ENCODE results near the gene ARHGAP26. TPM values are rescaled to one million over a fixed set of nuclear protein-coding genes. Genes with fewer than 3 reads are reported as not detected.
A peak's percentile ranks its signal among the peaks of the same experiment; 100 is the strongest.

Gene ARHGAP26
- total and polyA plus RNA-seq, 7 experiments from 2014 or later, result 10.5 to 123 (median 22.7) TPM

DNA sequence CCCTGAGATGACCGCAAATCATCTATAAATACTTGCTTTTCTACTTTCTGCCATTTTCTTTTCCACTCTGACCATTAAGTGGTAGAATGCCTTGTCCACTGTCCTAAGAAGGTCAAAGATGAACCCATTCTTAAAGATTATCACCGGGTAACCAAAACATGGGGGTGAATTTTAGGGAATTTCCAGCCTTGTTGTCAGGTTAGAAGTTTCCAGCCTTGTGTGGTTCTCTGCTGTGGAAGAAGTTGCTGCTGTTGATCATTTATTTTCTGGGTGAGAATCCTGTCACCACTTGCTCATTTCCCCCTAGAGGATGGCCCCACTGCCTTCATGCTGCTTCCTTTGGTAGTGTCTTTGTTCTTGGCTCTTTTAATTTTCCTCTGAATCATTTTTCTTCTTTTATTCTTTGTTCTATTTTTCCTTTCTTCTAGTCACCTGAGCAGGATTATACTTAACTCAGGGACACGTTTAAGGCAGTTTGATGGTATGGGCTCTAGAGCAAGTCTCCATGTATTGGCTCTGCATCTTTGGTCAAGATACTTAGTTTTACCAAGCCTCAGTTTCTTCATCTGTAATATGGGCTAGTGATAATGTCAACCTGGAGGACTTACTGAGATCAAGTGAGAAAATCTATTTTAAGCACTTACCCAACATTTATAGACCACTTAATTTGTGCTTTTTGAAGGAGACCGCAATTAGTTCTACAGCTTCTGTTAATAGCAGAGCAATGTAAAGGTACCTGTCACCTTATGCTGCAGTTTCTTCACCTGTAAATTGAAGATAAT lies 266.2 kb downstream of the ARHGAP26 start:
- Mint-ChIP-seq H3K9me3 (no peaks in the 10 kb centered on the region), H3K4me1 (peaks cover under 1 to 43% (median 7%) of the 10 kb centered on the region in 7 donors), H3K36me3 (peaks cover 0 to 54% (median 26%) of the 10 kb centered on the region in 5 donors), H3K27ac (peak overlapping the region in 1 of 9 donors; percentile 11), H3K27me3 (no peaks in the 10 kb centered on the region), H3K4me3 (no peak overlapping the region)
- DNase-seq (no peak), ATAC-seq (no peak)
- intact Hi-C loops (cut with micrococcal nuclease), result loop anchor here in 1 of 2 donors (2.0 kb wide), 1 partner anchor 28 kb away; no protein-coding TSS in a partner anchor
- CTCF ChIA-PET, result no interaction called here
- no peaks in the 10 kb centered on the region for H3K9me3 ChIP-seq (ENCODE audit: control insufficient read depth in 2 of 3, low read length in 3 of 3)
- POLR2A ChIA-PET, result no interaction called here
- no peaks in the 10 kb centered on the region for H3K4me1 ChIP-seq (ENCODE audit: control insufficient read depth in 2 of 2, insufficient read depth in 2 of 2, low read length in 2 of 2)
- peaks cover 0 to under 1% (median 0%) of the 10 kb centered on the region in 3 experiments for H3K36me3 ChIP-seq (ENCODE audit: control insufficient read depth in 2 of 3, insufficient read depth in 3 of 3, low read length in 3 of 3)
- no peak overlapping the region for H3K27ac ChIP-seq (ENCODE audit: low read depth, low read length)
- no peaks in the 10 kb centered on the region for H3K27me3 ChIP-seq (ENCODE audit: control insufficient read depth in 2 of 2, insufficient read depth in 2 of 2, low read length in 2 of 2)
- H3K4me3 ChIP-seq (ENCODE audit: low read length), result no peak overlapping the region

DNA sequence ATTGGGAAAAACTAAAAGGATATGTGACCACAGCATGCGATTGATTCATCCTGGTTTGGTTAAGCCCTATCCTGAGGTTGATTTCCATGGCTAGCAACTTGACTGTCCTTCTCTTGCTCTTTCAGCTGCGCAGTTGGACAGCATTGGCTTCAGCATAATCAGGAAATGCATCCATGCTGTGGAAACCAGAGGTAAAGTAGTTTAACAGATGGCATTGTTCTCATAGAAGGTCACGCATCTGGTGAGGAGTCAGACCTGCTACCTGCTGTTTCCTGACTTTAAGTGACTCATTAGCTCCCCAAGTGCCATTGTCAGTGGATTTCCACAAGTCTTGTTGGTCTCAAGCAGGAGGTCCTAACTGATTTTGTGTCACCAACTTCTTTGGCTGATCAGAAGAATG lies 266.9 kb downstream of the ARHGAP26 start:
- Mint-ChIP-seq H3K4me3 (no peak overlapping the region), H3K27ac (no peak overlapping the region), H3K36me3 (peaks cover 0 to 57% (median 25%) of the 10 kb centered on the region in 5 donors), H3K9me3 (no peaks in the 10 kb centered on the region), H3K4me1 (peaks cover 0 to 39% (median 0%) of the 10 kb centered on the region in 7 donors), H3K27me3 (no peaks in the 10 kb centered on the region)
- peaks cover 0 to 8% (median 0%) of the 10 kb centered on the region in 3 experiments for H3K36me3 ChIP-seq (ENCODE audit: control insufficient read depth in 2 of 3, insufficient read depth in 3 of 3, low read length in 3 of 3)
- ChIA-PET POLR2A (no interaction called here), CTCF (no interaction called here)
- no peaks in the 10 kb centered on the region for H3K4me1 ChIP-seq (ENCODE audit: control insufficient read depth in 2 of 2, insufficient read depth in 2 of 2, low read length in 2 of 2)
- no peaks in the 10 kb centered on the region for H3K9me3 ChIP-seq (ENCODE audit: control insufficient read depth in 2 of 3, low read length in 3 of 3)
- no peak overlapping the region for H3K27ac ChIP-seq (ENCODE audit: low read depth, low read length)
- no peak for DNase-seq
- ATAC-seq, result no peak
- H3K27me3 ChIP-seq (ENCODE audit: control insufficient read depth in 2 of 2, insufficient read depth in 2 of 2, low read length in 2 of 2), result no peaks in the 10 kb centered on the region
- no peak overlapping the region for H3K4me3 ChIP-seq (ENCODE audit: low read length)
- intact Hi-C loops (cut with micrococcal nuclease), result loop anchor here in 1 of 2 donors (2.0 kb wide), 1 partner anchor 28 kb away; no protein-coding TSS in a partner anchor

DNA sequence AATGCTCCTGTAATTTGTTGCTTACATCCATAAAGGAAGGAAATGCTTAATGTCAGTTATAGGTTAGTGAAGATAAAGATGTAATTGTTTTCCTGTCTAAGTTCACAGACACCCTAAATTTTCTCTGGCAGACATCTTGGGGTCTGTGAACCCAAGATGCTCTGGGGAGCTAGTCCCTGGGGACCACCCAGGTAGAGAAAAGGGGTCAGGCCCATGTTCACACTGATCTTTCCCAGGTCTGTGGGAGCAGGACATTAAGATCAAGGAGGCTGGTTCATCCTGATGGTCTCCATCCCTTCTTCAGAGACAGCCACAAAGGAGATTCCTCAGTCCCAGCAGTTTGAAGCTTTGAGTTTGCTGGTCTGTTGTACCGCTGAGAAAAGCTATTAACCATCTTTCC lies 267.5 kb downstream of the ARHGAP26 start:
- no peak overlapping the region for H3K4me3 Mint-ChIP-seq

DNA sequence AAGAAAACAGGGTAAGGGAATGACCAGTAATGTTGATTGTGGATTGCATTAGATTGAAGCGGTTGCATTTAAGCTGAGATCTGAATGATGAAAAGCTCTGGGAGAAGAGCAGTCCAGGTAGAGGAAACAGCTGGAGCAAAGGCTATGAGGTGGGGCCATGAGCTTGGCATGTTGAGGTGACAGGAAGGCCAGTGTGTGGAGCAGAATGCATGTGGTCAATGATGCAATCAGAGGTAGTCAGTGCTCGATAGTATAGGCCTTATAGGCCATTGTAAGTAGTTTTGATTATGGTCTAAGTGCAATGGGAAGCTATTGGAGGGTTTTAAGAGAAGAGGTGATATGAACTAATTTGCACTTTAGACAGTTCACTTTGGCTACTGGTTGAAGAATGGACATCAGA lies 270.4 kb downstream of the ARHGAP26 start:
- Mint-ChIP-seq H3K27ac (no peak overlapping the region), H3K4me1 (peaks cover 0 to 36% (median 0%) of the 10 kb centered on the region in 7 donors), H3K9me3 (peaks cover 0 to 3% (median 0%) of the 10 kb centered on the region in 11 donors), H3K36me3 (peaks cover 0 to 79% (median 50%) of the 10 kb centered on the region in 5 donors), H3K27me3 (no peaks in the 10 kb centered on the region), H3K4me3 (no peak overlapping the region)
- peaks cover 0 to 16% (median 0%) of the 10 kb centered on the region in 3 experiments for H3K36me3 ChIP-seq (ENCODE audit: control insufficient read depth in 2 of 3, insufficient read depth in 3 of 3, low read length in 3 of 3)
- ATAC-seq, result no peak
- H3K9me3 ChIP-seq (ENCODE audit: control insufficient read depth in 2 of 3, low read length in 3 of 3), result no peaks in the 10 kb centered on the region
- intact Hi-C loops (cut with micrococcal nuclease), result no loop called here
- ChIA-PET CTCF (no interaction called here), POLR2A (no interaction called here)
- no peaks in the 10 kb centered on the region for H3K4me1 ChIP-seq (ENCODE audit: control insufficient read depth in 2 of 2, insufficient read depth in 2 of 2, low read length in 2 of 2)
- H3K4me3 ChIP-seq (ENCODE audit: low read length), result no peak overlapping the region
- no peaks in the 10 kb centered on the region for H3K27me3 ChIP-seq (ENCODE audit: control insufficient read depth in 2 of 2, insufficient read depth in 2 of 2, low read length in 2 of 2)
- no peak overlapping the region for H3K27ac ChIP-seq (ENCODE audit: low read depth, low read length)
- DNase-seq, result no peak

More for the DNA sequence above, 267.5 kb downstream of the ARHGAP26 start:
- ChIA-PET CTCF (no interaction called here), POLR2A (no interaction called here)
- no peak overlapping the region for H3K4me3 ChIP-seq (ENCODE audit: low read length)
- Mint-ChIP-seq H3K9me3 (no peaks in the 10 kb centered on the region), H3K27ac (peak overlapping the region in 1 of 9 donors; percentile 31), H3K36me3 (peaks cover 0 to 60% (median 29%) of the 10 kb centered on the region in 5 donors), H3K27me3 (no peaks in the 10 kb centered on the region), H3K4me1 (peaks cover 0 to 38% (median 0%) of the 10 kb centered on the region in 7 donors)
- peaks cover 0 to 14% (median 0%) of the 10 kb centered on the region in 3 experiments for H3K36me3 ChIP-seq (ENCODE audit: control insufficient read depth in 2 of 3, insufficient read depth in 3 of 3, low read length in 3 of 3)
- H3K27me3 ChIP-seq (ENCODE audit: control insufficient read depth in 2 of 2, insufficient read depth in 2 of 2, low read length in 2 of 2), result no peaks in the 10 kb centered on the region
- intact Hi-C loops (cut with micrococcal nuclease), result loop anchor here in 1 of 2 donors (2.0 kb wide), 2 partner anchors 19 to 29 kb away; no protein-coding TSS in a partner anchor
- no peaks in the 10 kb centered on the region for H3K4me1 ChIP-seq (ENCODE audit: control insufficient read depth in 2 of 2, insufficient read depth in 2 of 2, low read length in 2 of 2)
- no peak for DNase-seq
- no peak for ATAC-seq
- no peak overlapping the region for H3K27ac ChIP-seq (ENCODE audit: low read depth, low read length)
- H3K9me3 ChIP-seq (ENCODE audit: control insufficient read depth in 2 of 3, low read length in 3 of 3), result no peaks in the 10 kb centered on the region

DNA sequence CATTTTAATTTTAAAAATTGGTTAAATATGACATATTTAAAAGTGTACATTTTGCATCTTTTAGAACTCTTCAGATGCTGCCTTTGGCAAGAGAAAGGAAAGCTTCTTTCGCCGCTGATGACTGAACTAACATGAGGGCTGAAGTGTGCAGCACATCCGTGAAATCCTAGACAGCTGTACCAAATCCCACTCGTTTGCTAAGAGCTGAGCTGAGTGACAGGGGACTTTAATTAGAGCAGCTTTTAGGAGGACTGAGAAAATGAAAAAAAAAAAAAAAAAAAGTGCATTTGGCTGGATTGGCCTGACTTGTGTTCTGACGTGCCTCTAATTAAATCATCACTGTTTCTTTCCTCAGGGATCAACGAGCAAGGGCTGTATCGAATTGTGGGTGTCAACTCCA lies 271.3 kb downstream of the ARHGAP26 start:
- Mint-ChIP-seq H3K4me3 (no peak overlapping the region), H3K27ac (no peak overlapping the region), H3K9me3 (peaks cover 0 to 3% (median 0%) of the 10 kb centered on the region in 11 donors), H3K27me3 (no peaks in the 10 kb centered on the region), H3K36me3 (peaks cover 0 to 73% (median 50%) of the 10 kb centered on the region in 5 donors), H3K4me1 (peaks cover 0 to 30% (median 0%) of the 10 kb centered on the region in 7 donors)
- Histone ChIP-seq H3K4me1 (ENCODE audit: control insufficient read depth in 2 of 2, insufficient read depth in 2 of 2, low read length in 2 of 2) (no peaks in the 10 kb centered on the region), H3K27ac (ENCODE audit: low read depth, low read length) (no peak overlapping the region), H3K9me3 (ENCODE audit: control insufficient read depth in 2 of 3, low read length in 3 of 3) (no peaks in the 10 kb centered on the region), H3K4me3 (ENCODE audit: low read length) (no peak overlapping the region), H3K36me3 (ENCODE audit: control insufficient read depth in 2 of 3, insufficient read depth in 3 of 3, low read length in 3 of 3) (peaks cover 0 to 16% (median 0%) of the 10 kb centered on the region in 3 experiments), H3K27me3 (ENCODE audit: control insufficient read depth in 2 of 2, insufficient read depth in 2 of 2, low read length in 2 of 2) (no peaks in the 10 kb centered on the region)
- CTCF ChIA-PET, result no interaction called here
- no peak for DNase-seq
- intact Hi-C loops (cut with micrococcal nuclease), result no loop called here
- POLR2A ChIA-PET, result interaction anchor here (0.6 kb wide), 1 partner anchor 1085 kb away, joined by 3 read pairs; no protein-coding TSS in a partner anchor
- ATAC-seq, result no peak

DNA sequence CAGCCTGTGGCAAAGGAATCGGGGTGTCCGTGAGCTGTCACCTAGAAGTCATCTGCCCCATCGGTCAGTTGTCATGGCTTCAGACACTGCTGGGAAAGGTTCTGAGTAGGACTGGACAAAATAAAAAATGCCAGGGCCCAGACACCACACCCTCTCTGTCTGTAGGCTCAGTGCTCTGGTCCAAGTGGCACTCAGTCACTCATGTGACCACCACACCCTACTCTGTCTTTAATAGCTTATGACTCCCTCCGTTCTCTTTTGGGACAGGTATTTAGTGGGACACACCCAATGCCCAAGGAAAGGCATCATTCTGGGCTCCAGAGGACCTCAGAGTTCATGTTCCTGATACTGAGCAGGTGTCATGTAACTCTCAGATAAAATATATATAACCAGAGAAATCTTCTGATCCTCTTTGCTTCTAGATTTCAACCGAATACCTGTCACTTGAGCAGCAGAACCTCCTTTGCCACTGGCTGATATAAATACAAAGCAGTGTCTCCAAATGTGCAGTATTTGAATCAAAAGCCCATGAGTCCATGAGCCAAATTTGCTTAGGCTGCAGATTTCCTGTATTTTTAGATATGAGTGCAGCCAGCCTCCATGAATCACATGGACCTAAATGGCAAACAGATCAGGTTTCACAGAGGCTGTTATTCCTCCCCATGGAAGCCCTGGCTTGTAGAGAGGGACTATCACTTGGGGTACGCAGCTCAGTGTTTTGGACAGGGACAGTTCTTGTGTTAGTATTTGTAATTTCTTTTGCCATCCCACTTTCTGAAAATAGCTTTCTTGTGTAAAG lies 272.0 kb downstream of the ARHGAP26 start:
- Mint-ChIP-seq H3K4me1 (peaks cover 0 to 25% (median 0%) of the 10 kb centered on the region in 7 donors), H3K27ac (no peak overlapping the region), H3K9me3 (peaks cover 0 to 3% (median 0%) of the 10 kb centered on the region in 11 donors), H3K4me3 (no peak overlapping the region), H3K27me3 (no peaks in the 10 kb centered on the region), H3K36me3 (peaks cover 0 to 74% (median 50%) of the 10 kb centered on the region in 5 donors)
- Histone ChIP-seq H3K9me3 (ENCODE audit: control insufficient read depth in 2 of 3, low read length in 3 of 3) (no peaks in the 10 kb centered on the region), H3K4me1 (ENCODE audit: control insufficient read depth in 2 of 2, insufficient read depth in 2 of 2, low read length in 2 of 2) (no peaks in the 10 kb centered on the region), H3K36me3 (ENCODE audit: control insufficient read depth in 2 of 3, insufficient read depth in 3 of 3, low read length in 3 of 3) (peaks cover 0 to 16% (median 0%) of the 10 kb centered on the region in 3 experiments), H3K4me3 (ENCODE audit: low read length) (no peak overlapping the region), H3K27me3 (ENCODE audit: control insufficient read depth in 2 of 2, insufficient read depth in 2 of 2, low read length in 2 of 2) (no peaks in the 10 kb centered on the region), H3K27ac (ENCODE audit: low read depth, low read length) (no peak overlapping the region)
- ChIA-PET CTCF (no interaction called here), POLR2A (interaction anchor here (0.6 kb wide), 1 partner anchor 1084 kb away, joined by 3 read pairs; no protein-coding TSS in a partner anchor)
- DNase-seq, result no peak
- ATAC-seq, result no peak
- intact Hi-C loops (cut with micrococcal nuclease), result no loop called here

Data from naive thymus-derived CD4-positive, alpha-beta T cell (primary cell).